GM12878 (cell line): ENCODE measurements around the gene C1QTNF8. TPM values are rescaled to one million over a fixed set of nuclear protein-coding genes. Genes with fewer than 3 reads are reported as not detected.

ENCODE experiments used
- ATAC-seq: fragments of 200-7000 bp; cut with Tn5 transposase; 3 replicates; pipeline ENCODE4 v1.9.1; 2020; ENCODE audit warnings: mild to moderate bottlenecking, moderate library complexity
- BruUV-seq: library from RNA; stranded (reverse); fragments of 400-500 nt; replicated peaks from 2 replicates; lab custom pipeline; 2021; lab: Mats Ljungman, UMichigan
- CTCF ChIA-PET: fragments of 300-600 bp; sonication (Branson Sonifier 250); formaldehyde crosslinking; extraction: SDS; loops from one replicate; lab custom pipeline; 2021; ENCODE audit warnings: inconsistent platforms; lab: Yijun Ruan, JAX
- POLR2A ChIA-PET: fragments of 350-600 bp; formaldehyde crosslinking; extraction: SDS; loops from one replicate; lab custom pipeline; 2021; ENCODE audit warnings: inconsistent platforms; lab: Charles Lee
- RAD21 ChIA-PET: fragments of 300-600 bp; sonication (Branson Sonifier 250); formaldehyde crosslinking; loops from one replicate; lab custom pipeline; 2023; ENCODE audit warnings: antibody characterized with exemption; ENCODE audit not compliant: unreplicated experiment; lab: Charles Lee
- SMC1A ChIA-PET: fragments of 300-600 bp; sonication (Branson Sonifier 250); formaldehyde crosslinking; loops from one replicate; lab custom pipeline; 2023; ENCODE audit not compliant: unreplicated experiment, uncharacterized antibody; lab: Charles Lee
- DNase-seq: peaks from one replicate; pipeline ENCODE4 v3.0.0-alpha.2; 2011; ENCODE audit warnings: low read depth, low spot score
- FAIRE-seq: peaks from 3 replicates; lab custom pipeline; 2011; peaks lifted over from hg19 to GRCh38; lab: Jason Lieb, UNC
- H2AFZ ChIP-seq: 2 replicates; pipeline ENCODE4 v1.6.0; 2011; ENCODE audit warnings: low read depth, low read length, control low read depth; ENCODE audit not compliant: control insufficient read depth
- H3K27ac ChIP-seq: 2 replicates; pipeline ENCODE4 v1.5.1; 2011; ENCODE audit warnings: control low read depth; ENCODE audit not compliant: control insufficient read depth, insufficient read depth
- H3K27me3 ChIP-seq, 2 experiments: replicated peaks in 1 of 2; 2 replicates each; pipeline versions ENCODE4 v1.6.0 to v1.6.1; 2011; ENCODE audit warnings: low read length in 1 of 2; ENCODE audit not compliant: control insufficient read depth in 2 of 2, insufficient read depth in 2 of 2
- H3K36me3 ChIP-seq, 2 experiments: 2 replicates each; pipeline ENCODE4 v1.5.1; 2011; ENCODE audit warnings: low read length in 1 of 2; ENCODE audit not compliant: control insufficient read depth in 2 of 2, insufficient read depth in 2 of 2
- H3K4me1 ChIP-seq: 2 replicates; pipeline ENCODE4 v1.6.1; 2011; ENCODE audit warnings: mild to moderate bottlenecking, low read length, moderate library complexity, mixed read lengths; ENCODE audit not compliant: control insufficient read depth, insufficient read depth
- H3K4me2 ChIP-seq: 2 replicates; pipeline ENCODE4 v1.6.0; 2011; ENCODE audit warnings: control low read depth; ENCODE audit not compliant: control insufficient read depth, insufficient read depth
- H3K4me3 ChIP-seq: fragments of 200-600 bp; sonication (generic); 2 replicates; pipeline ENCODE4 v1.5.1; 2016
- H3K79me2 ChIP-seq: 2 replicates; pipeline ENCODE4 v1.6.0; 2011; ENCODE audit warnings: low read length; ENCODE audit not compliant: control insufficient read depth, insufficient read depth
- H3K9ac ChIP-seq: 2 replicates; pipeline ENCODE4 v1.8.0; 2011; ENCODE audit warnings: low read length, control low read depth, mixed read lengths; ENCODE audit not compliant: control insufficient read depth, insufficient read depth
- H3K9me3 ChIP-seq: replicated peaks from 3 replicates; pipeline ENCODE4 v1.5.1; 2011; ENCODE audit warnings: mild to moderate bottlenecking, low read length; ENCODE audit not compliant: control insufficient read depth, insufficient read depth
- H4K20me1 ChIP-seq: 2 replicates; pipeline ENCODE4 v1.6.0; 2011; ENCODE audit not compliant: control insufficient read depth, insufficient read depth
- ATF7 ChIP-seq: fragments of 450-650 bp; IDR thresholded peaks from 2 replicates; pipeline ENCODE4 v1.6.1; 2016; ENCODE audit warnings: low read depth, mild to moderate bottlenecking
- CHD4 ChIP-seq: fragments of 200-600 bp; sonication (generic); IDR thresholded peaks from 2 replicates; pipeline ENCODE4 v1.6.1; 2016; ENCODE audit warnings: mild to moderate bottlenecking
- MEF2B ChIP-seq: fragments of 450-650 bp; IDR thresholded peaks from 2 replicates; pipeline ENCODE4 v1.6.1; 2018; ENCODE audit warnings: mild to moderate bottlenecking, moderate library complexity; ENCODE audit not compliant: partially characterized antibody, poor library complexity, severe bottlenecking
- MTA3 ChIP-seq: IDR thresholded peaks from 2 replicates; pipeline ENCODE4 v1.6.1; 2012; ENCODE audit warnings: low read length, inconsistent platforms, borderline replicate concordance
- NBN ChIP-seq: fragments of 450-650 bp; IDR thresholded peaks from 2 replicates; pipeline ENCODE4 v1.6.1; 2016
- SP1 ChIP-seq: IDR thresholded peaks from one replicate; pipeline ENCODE4 v1.6.1; 2011; ENCODE audit warnings: low read depth, low read length
- ZBED1 ChIP-seq: IDR thresholded peaks from 2 replicates; pipeline ENCODE4 v1.6.1; 2016; ENCODE audit warnings: borderline replicate concordance
- WGBS: methylation state at CpG from one replicate; pipeline ENCODE4 v1.1.6; 2016; ENCODE audit warnings: low lambda C conversion rate; ENCODE audit not compliant: insufficient replicate concordance, insufficient coverage; ENCODE audit errors: missing lambda C conversion rate; 5-methylcytosine and 5-hydroxymethylcytosine counted together
- in situ Hi-C: fragments of 300-500 bp; cut with MboI; formaldehyde crosslinking; loops from 9 replicates; pipeline ENCODE4 v1.14.3; 2018; ENCODE audit warnings: mixed read lengths
- intact Hi-C: fragments of 100-400 bp; cut with micrococcal nuclease; formaldehyde crosslinking; loops from one replicate; pipeline ENCODE4 v1.14.2; 2022; ENCODE audit not compliant: unreplicated experiment
- polyA plus RNA-seq, 11 experiments: library from polyadenylated mRNA; depleted of rRNA in 4 of 11; unstranded in 6 of 11; stranded (reverse) in 5 of 11; fragments of >200 nt; fragmentation: Nextera tagmentation in 4 of 11; fragmentation: Illumina TruSeq in 1 of 11; extraction: Ambion mirVana in 4 of 11; extraction: Trizol in 1 of 11; gene quantifications; 1 replicate in 1 of 11; 2 replicates in 10 of 11; pipeline versions ENCODE4 v1.2.1 to v1.2.3, GENCODE V29; 2011 to 2016; ENCODE audit warnings: inconsistent platforms in 2 of 11, missing spikeins in 2 of 11, low read depth in 1 of 11
- total RNA-seq, 4 experiments: library from RNA; depleted of rRNA in 3 of 4; stranded (reverse); fragments of >200 nt in 3 of 4; fragmentation: Illumina TruSeq in 1 of 4; extraction: Trizol in 1 of 4; gene quantifications; 2 replicates each; pipeline versions ENCODE4 v1.2.1 to v1.2.3, GENCODE V29; 2013 to 2021
- TF ChIP-seq, protein P1 (sequence below): IDR thresholded peaks from 2 replicates; pipeline ENCODE4 v1.6.1; 2012; ENCODE audit warnings: improper control_type of control experiment, low read depth, low read length; ENCODE audit not compliant: insufficient replicate concordance
- TF ChIP-seq, protein P2 (sequence below): fragments of 450-650 bp; IDR thresholded peaks from 2 replicates; pipeline ENCODE4 v1.6.1; 2018; ENCODE audit warnings: borderline replicate concordance, mild to moderate bottlenecking; ENCODE audit not compliant: partially characterized antibody
- TF ChIP-seq, protein P3 (sequence below): fragments of 450-650 bp; formaldehyde crosslinking; IDR thresholded peaks from 2 replicates; pipeline ENCODE4 v1.4.0; 2020; ENCODE audit warnings: mild to moderate bottlenecking, moderate library complexity
- TF ChIP-seq, protein P4 (sequence below): IDR thresholded peaks from 2 replicates; pipeline ENCODE4 v1.6.1; 2012; ENCODE audit warnings: low read depth, low read length, improper control_type of control experiment

C1QTNF8 gene
- total and polyA plus RNA-seq, 10 of the 15 experiments (the other 5 are each of a cell fraction or from before 2014, with no cell fraction given): not detected

DNA sequence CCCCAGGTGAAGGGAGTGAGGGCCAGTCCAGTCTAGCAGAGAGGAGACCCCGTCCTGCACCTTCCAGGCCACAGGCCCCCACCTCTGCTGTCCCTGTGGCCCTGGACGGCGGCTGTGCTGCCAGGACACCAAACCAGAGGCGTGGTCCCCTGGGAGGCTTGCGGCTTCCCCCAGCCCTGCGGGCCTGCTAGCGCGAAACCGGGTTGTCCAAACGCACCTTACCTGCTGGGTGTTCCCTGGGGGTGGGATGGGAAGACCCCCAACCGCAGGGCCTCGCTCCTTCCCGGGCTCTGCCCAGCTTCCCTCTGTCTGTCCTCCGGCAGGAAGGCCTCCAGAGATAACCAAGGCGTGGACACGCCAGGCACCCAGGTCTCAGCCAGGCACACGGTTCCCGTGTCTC is 37.2 kb upstream of the C1QTNF8 start:
- Histone ChIP-seq H3K9ac (no peak overlapping the region), H3K36me3 (no peaks in the 10 kb centered on the region), H3K79me2 (no peaks in the 10 kb centered on the region), H3K4me1 (no peaks in the 10 kb centered on the region)
- ATAC-seq (no peak), FAIRE-seq (no peak)
- POLR2A ChIA-PET: no interaction called here
- TF ChIP-seq MEF2B (no peak), CHD4 (no peak), SP1 (no peak), ATF7 (no peak), ZBED1 (no peak), NBN (no peak), MTA3 (no peak)
- TF ChIP-seq, protein P1, sequence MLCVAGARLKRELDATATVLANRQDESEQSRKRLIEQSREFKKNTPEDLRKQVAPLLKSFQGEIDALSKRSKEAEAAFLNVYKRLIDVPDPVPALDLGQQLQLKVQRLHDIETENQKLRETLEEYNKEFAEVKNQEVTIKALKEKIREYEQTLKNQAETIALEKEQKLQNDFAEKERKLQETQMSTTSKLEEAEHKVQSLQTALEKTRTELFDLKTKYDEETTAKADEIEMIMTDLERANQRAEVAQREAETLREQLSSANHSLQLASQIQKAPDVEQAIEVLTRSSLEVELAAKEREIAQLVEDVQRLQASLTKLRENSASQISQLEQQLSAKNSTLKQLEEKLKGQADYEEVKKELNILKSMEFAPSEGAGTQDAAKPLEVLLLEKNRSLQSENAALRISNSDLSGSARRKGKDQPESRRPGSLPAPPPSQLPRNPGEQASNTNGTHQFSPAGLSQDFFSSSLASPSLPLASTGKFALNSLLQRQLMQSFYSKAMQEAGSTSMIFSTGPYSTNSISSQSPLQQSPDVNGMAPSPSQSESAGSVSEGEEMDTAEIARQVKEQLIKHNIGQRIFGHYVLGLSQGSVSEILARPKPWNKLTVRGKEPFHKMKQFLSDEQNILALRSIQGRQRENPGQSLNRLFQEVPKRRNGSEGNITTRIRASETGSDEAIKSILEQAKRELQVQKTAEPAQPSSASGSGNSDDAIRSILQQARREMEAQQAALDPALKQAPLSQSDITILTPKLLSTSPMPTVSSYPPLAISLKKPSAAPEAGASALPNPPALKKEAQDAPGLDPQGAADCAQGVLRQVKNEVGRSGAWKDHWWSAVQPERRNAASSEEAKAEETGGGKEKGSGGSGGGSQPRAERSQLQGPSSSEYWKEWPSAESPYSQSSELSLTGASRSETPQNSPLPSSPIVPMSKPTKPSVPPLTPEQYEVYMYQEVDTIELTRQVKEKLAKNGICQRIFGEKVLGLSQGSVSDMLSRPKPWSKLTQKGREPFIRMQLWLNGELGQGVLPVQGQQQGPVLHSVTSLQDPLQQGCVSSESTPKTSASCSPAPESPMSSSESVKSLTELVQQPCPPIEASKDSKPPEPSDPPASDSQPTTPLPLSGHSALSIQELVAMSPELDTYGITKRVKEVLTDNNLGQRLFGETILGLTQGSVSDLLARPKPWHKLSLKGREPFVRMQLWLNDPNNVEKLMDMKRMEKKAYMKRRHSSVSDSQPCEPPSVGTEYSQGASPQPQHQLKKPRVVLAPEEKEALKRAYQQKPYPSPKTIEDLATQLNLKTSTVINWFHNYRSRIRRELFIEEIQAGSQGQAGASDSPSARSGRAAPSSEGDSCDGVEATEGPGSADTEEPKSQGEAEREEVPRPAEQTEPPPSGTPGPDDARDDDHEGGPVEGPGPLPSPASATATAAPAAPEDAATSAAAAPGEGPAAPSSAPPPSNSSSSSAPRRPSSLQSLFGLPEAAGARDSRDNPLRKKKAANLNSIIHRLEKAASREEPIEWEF: no peak
- TF ChIP-seq, protein P2, sequence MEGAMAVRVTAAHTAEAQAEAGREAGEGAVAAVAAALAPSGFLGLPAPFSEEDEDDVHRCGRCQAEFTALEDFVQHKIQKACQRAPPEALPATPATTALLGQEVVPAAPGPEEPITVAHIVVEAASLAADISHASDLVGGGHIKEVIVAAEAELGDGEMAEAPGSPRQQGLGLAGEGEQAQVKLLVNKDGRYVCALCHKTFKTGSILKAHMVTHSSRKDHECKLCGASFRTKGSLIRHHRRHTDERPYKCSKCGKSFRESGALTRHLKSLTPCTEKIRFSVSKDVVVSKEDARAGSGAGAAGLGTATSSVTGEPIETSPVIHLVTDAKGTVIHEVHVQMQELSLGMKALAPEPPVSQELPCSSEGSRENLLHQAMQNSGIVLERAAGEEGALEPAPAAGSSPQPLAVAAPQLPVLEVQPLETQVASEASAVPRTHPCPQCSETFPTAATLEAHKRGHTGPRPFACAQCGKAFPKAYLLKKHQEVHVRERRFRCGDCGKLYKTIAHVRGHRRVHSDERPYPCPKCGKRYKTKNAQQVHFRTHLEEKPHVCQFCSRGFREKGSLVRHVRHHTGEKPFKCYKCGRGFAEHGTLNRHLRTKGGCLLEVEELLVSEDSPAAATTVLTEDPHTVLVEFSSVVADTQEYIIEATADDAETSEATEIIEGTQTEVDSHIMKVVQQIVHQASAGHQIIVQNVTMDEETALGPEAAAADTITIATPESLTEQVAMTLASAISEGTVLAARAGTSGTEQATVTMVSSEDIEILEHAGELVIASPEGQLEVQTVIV: no peak
- TF ChIP-seq, protein P3, sequence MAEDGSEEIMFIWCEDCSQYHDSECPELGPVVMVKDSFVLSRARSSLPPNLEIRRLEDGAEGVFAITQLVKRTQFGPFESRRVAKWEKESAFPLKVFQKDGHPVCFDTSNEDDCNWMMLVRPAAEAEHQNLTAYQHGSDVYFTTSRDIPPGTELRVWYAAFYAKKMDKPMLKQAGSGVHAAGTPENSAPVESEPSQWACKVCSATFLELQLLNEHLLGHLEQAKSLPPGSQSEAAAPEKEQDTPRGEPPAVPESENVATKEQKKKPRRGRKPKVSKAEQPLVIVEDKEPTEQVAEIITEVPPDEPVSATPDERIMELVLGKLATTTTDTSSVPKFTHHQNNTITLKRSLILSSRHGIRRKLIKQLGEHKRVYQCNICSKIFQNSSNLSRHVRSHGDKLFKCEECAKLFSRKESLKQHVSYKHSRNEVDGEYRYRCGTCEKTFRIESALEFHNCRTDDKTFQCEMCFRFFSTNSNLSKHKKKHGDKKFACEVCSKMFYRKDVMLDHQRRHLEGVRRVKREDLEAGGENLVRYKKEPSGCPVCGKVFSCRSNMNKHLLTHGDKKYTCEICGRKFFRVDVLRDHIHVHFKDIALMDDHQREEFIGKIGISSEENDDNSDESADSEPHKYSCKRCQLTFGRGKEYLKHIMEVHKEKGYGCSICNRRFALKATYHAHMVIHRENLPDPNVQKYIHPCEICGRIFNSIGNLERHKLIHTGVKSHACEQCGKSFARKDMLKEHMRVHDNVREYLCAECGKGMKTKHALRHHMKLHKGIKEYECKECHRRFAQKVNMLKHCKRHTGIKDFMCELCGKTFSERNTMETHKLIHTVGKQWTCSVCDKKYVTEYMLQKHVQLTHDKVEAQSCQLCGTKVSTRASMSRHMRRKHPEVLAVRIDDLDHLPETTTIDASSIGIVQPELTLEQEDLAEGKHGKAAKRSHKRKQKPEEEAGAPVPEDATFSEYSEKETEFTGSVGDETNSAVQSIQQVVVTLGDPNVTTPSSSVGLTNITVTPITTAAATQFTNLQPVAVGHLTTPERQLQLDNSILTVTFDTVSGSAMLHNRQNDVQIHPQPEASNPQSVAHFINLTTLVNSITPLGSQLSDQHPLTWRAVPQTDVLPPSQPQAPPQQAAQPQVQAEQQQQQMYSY (CRISPR knock-in tag): no peak
- TF ChIP-seq, protein P4, sequence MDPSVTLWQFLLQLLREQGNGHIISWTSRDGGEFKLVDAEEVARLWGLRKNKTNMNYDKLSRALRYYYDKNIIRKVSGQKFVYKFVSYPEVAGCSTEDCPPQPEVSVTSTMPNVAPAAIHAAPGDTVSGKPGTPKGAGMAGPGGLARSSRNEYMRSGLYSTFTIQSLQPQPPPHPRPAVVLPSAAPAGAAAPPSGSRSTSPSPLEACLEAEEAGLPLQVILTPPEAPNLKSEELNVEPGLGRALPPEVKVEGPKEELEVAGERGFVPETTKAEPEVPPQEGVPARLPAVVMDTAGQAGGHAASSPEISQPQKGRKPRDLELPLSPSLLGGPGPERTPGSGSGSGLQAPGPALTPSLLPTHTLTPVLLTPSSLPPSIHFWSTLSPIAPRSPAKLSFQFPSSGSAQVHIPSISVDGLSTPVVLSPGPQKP: no peak
- TF ChIP-seq, all 136 proteins: peak for 0
- DNase-seq: no peak
- ChIA-PET CTCF (no interaction called here), RAD21 (no interaction called here), SMC1A (no interaction called here)
- Histone ChIP-seq H2AFZ (no peak overlapping the region), H3K27me3 (no peaks in the 10 kb centered on the region), H3K4me3 (no peak overlapping the region), H3K9me3 (no peaks in the 10 kb centered on the region), H3K4me2 (no peak overlapping the region), H3K27ac (no peak overlapping the region), H4K20me1 (no peaks in the 10 kb centered on the region)
- in situ Hi-C loops: no loop called here
- intact Hi-C loops: no loop called here
- BruUV-seq: no TSS peak
- WGBS: 38% methylated on average over 11 of the region's 18 CpGs
